ENCODE results near the gene FAM120AOS.

The FAM120AOS gene

GRCh38 chr9:93475108-93475507 lies 21.7 kb upstream of the FAM120AOS start:
- no peak for DNase-seq (ENCODE audit: extremely low read depth, insufficient read length)
- Histone ChIP-seq H3K4me3 (replicated peaks; ENCODE audit: low read depth, low read length) (no peak overlapping the region), H3K27me3 (replicated peaks; ENCODE audit: control insufficient read depth, insufficient read depth, low read length) (no peaks in the 10 kb centered on the region), H3K36me3 (ENCODE audit: control insufficient read depth, insufficient read depth, low read length) (peaks cover 3% of the 10 kb centered on the region)
- no peak for TF ChIP-seq CTCF (IDR thresholded peaks at IDR 0.05; ENCODE audit: insufficient read depth, low read length, poor library complexity, severe bottlenecking)

- no peak overlapping the region for H3K4me3 ChIP-seq (replicated peaks; ENCODE audit: low read depth, low read length)
- no peak for TF ChIP-seq CTCF (IDR thresholded peaks at IDR 0.05; ENCODE audit: insufficient read depth, low read length, poor library complexity, severe bottlenecking)
- no peak for DNase-seq (ENCODE audit: extremely low read depth, insufficient read length)
- H3K36me3 ChIP-seq (ENCODE audit: control insufficient read depth, insufficient read depth, low read length) = peaks cover 3% of the 10 kb centered on the region
- H3K27me3 ChIP-seq (replicated peaks; ENCODE audit: control insufficient read depth, insufficient read depth, low read length) = no peaks in the 10 kb centered on the region
Measured at GRCh38 chr9:93473411-93473810, 20.0 kb upstream of the FAM120AOS start.

GRCh38 chr9:93471124-93471523 lies 17.7 kb upstream of the FAM120AOS start:
- TF ChIP-seq CTCF (IDR thresholded peaks at IDR 0.05; ENCODE audit: insufficient read depth, low read length, poor library complexity, severe bottlenecking) = no peak
- DNase-seq (ENCODE audit: extremely low read depth, insufficient read length) = no peak
- no peaks in the 10 kb centered on the region for H3K27me3 ChIP-seq (replicated peaks; ENCODE audit: control insufficient read depth, insufficient read depth, low read length)
- peaks cover 2% of the 10 kb centered on the region; the same call in 1 of the 2 replicates for H3K36me3 ChIP-seq (ENCODE audit: control insufficient read depth, insufficient read depth, low read length)
- H3K4me3 ChIP-seq (replicated peaks; ENCODE audit: low read depth, low read length) = no peak overlapping the region

GRCh38 chr9:93470391-93470790 lies 17.0 kb upstream of the FAM120AOS start:
- no peak for DNase-seq (ENCODE audit: extremely low read depth, insufficient read length)
- no peak for TF ChIP-seq CTCF (IDR thresholded peaks at IDR 0.05; ENCODE audit: insufficient read depth, low read length, poor library complexity, severe bottlenecking)
- H3K27me3 ChIP-seq (replicated peaks; ENCODE audit: control insufficient read depth, insufficient read depth, low read length) = no peaks in the 10 kb centered on the region
- peaks cover 2% of the 10 kb centered on the region; the same call in 1 of the 2 replicates for H3K36me3 ChIP-seq (ENCODE audit: control insufficient read depth, insufficient read depth, low read length)
- H3K4me3 ChIP-seq (replicated peaks; ENCODE audit: low read depth, low read length) = no peak overlapping the region

- no peak for TF ChIP-seq CTCF (IDR thresholded peaks at IDR 0.05; ENCODE audit: insufficient read depth, low read length, poor library complexity, severe bottlenecking)
- no peak overlapping the region for H3K4me3 ChIP-seq (replicated peaks; ENCODE audit: low read depth, low read length)
- H3K27me3 ChIP-seq (replicated peaks; ENCODE audit: control insufficient read depth, insufficient read depth, low read length) = no peaks in the 10 kb centered on the region
- H3K36me3 ChIP-seq (ENCODE audit: control insufficient read depth, insufficient read depth, low read length) = peaks cover 2% of the 10 kb centered on the region; the same call in 1 of the 2 replicates
- no peak for DNase-seq (ENCODE audit: extremely low read depth, insufficient read length)
Measured at GRCh38 chr9:93468763-93469456, 15.5 kb upstream of the FAM120AOS start.
